ENCODE data around the gene TMPRSS7.

Gene TMPRSS7

GRCh38 chr3:112012205-112012992 is 22.1 kb upstream of the TMPRSS7 start:
- H3K4me3 ChIP-seq (ENCODE audit: low read length): no peak overlapping the region
- no peaks in the 10 kb centered on the region for H3K4me1 ChIP-seq (ENCODE audit: control insufficient read depth, insufficient read depth, low read length)
- WGBS (ENCODE audit: insufficient coverage, insufficient read length): no CpG with 5 or more reads among the region's 6 CpGs
- no peaks in the 10 kb centered on the region for H3K36me3 ChIP-seq (ENCODE audit: control insufficient read depth, insufficient read depth, low read length)
- H3K27me3 ChIP-seq (ENCODE audit: control insufficient read depth, insufficient read depth, low read length): no peaks in the 10 kb centered on the region
- H3K9me3 ChIP-seq (ENCODE audit: control insufficient read depth, insufficient read depth, low read length): no peaks in the 10 kb centered on the region
- no peak overlapping the region for H3K27ac ChIP-seq (ENCODE audit: low read length)
- DNase-seq (ENCODE audit: low read depth, low spot score): no peak

GRCh38 chr3:112013058-112013783 is 21.3 kb upstream of the TMPRSS7 start:
- Histone ChIP-seq H3K9me3 (ENCODE audit: control insufficient read depth, insufficient read depth, low read length) (no peaks in the 10 kb centered on the region), H3K4me1 (ENCODE audit: control insufficient read depth, insufficient read depth, low read length) (no peaks in the 10 kb centered on the region), H3K27me3 (ENCODE audit: control insufficient read depth, insufficient read depth, low read length) (no peaks in the 10 kb centered on the region), H3K36me3 (ENCODE audit: control insufficient read depth, insufficient read depth, low read length) (no peaks in the 10 kb centered on the region), H3K4me3 (ENCODE audit: low read length) (no peak overlapping the region), H3K27ac (ENCODE audit: low read length) (no peak overlapping the region)
- no CpG with 5 or more reads among the region's 19 CpGs for WGBS (ENCODE audit: insufficient coverage, insufficient read length)
- no peak for DNase-seq (ENCODE audit: low read depth, low spot score)

DNA sequence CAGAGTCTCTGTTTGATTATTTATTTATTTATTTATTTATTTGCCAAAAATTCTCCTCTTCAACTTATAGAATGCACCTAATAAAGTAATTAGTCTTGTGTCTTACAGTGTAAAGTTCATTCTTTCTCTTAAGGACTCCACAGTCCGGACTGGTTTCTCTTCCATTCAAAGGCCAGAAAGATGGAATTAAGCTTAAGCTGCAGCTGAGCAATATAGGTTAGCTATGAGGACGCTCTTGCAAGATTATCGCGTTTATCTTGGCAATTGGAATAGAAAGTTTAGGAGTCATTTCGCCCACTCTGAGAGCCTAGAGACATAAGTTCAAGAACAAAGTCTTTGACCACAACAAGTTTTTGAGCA is 20.8 kb upstream of the TMPRSS7 start:
- no peaks in the 10 kb centered on the region for H3K4me1 ChIP-seq (ENCODE audit: control insufficient read depth, insufficient read depth, low read length)
- DNase-seq (ENCODE audit: low read depth, low spot score): no peak
- no peaks in the 10 kb centered on the region for H3K36me3 ChIP-seq (ENCODE audit: control insufficient read depth, insufficient read depth, low read length)
- H3K27me3 ChIP-seq (ENCODE audit: control insufficient read depth, insufficient read depth, low read length): no peaks in the 10 kb centered on the region
- H3K9me3 ChIP-seq (ENCODE audit: control insufficient read depth, insufficient read depth, low read length): no peaks in the 10 kb centered on the region
- WGBS (ENCODE audit: insufficient coverage, insufficient read length): no CpG with 5 or more reads among the region's 5 CpGs
- H3K27ac ChIP-seq (ENCODE audit: low read length): no peak overlapping the region
- no peak overlapping the region for H3K4me3 ChIP-seq (ENCODE audit: low read length)

- H3K4me1 ChIP-seq (ENCODE audit: control insufficient read depth, insufficient read depth, low read length): no peaks in the 10 kb centered on the region
- H3K4me3 ChIP-seq (ENCODE audit: low read length): no peak overlapping the region
- H3K27me3 ChIP-seq (ENCODE audit: control insufficient read depth, insufficient read depth, low read length): no peaks in the 10 kb centered on the region
- H3K27ac ChIP-seq (ENCODE audit: low read length): no peak overlapping the region
- no peaks in the 10 kb centered on the region for H3K36me3 ChIP-seq (ENCODE audit: control insufficient read depth, insufficient read depth, low read length)
- DNase-seq (ENCODE audit: low read depth, low spot score): no peak
- H3K9me3 ChIP-seq (ENCODE audit: control insufficient read depth, insufficient read depth, low read length): no peaks in the 10 kb centered on the region
Measured at GRCh38 chr3:112017091-112017490, 17.4 kb upstream of the TMPRSS7 start.

GRCh38 chr3:112018712-112019111 is 15.8 kb upstream of the TMPRSS7 start:
- Histone ChIP-seq H3K36me3 (ENCODE audit: control insufficient read depth, insufficient read depth, low read length) (no peaks in the 10 kb centered on the region), H3K4me3 (ENCODE audit: low read length) (no peak overlapping the region), H3K4me1 (ENCODE audit: control insufficient read depth, insufficient read depth, low read length) (no peaks in the 10 kb centered on the region), H3K9me3 (ENCODE audit: control insufficient read depth, insufficient read depth, low read length) (no peaks in the 10 kb centered on the region), H3K27me3 (ENCODE audit: control insufficient read depth, insufficient read depth, low read length) (no peaks in the 10 kb centered on the region), H3K27ac (ENCODE audit: low read length) (no peak overlapping the region)
- DNase-seq (ENCODE audit: low read depth, low spot score): no peak
- no CpG with 5 or more reads among the region's 4 CpGs for WGBS (ENCODE audit: insufficient coverage, insufficient read length)

GRCh38 chr3:112019716-112020115 is 14.8 kb upstream of the TMPRSS7 start:
- Histone ChIP-seq H3K4me3 (ENCODE audit: low read length) (no peak overlapping the region), H3K4me1 (ENCODE audit: control insufficient read depth, insufficient read depth, low read length) (no peaks in the 10 kb centered on the region), H3K36me3 (ENCODE audit: control insufficient read depth, insufficient read depth, low read length) (no peaks in the 10 kb centered on the region), H3K9me3 (ENCODE audit: control insufficient read depth, insufficient read depth, low read length) (no peaks in the 10 kb centered on the region), H3K27me3 (ENCODE audit: control insufficient read depth, insufficient read depth, low read length) (no peaks in the 10 kb centered on the region), H3K27ac (ENCODE audit: low read length) (no peak overlapping the region)
- WGBS (ENCODE audit: insufficient coverage, insufficient read length): no CpG with 5 or more reads among the region's 1 CpG
- no peak for DNase-seq (ENCODE audit: low read depth, low spot score)

DNA sequence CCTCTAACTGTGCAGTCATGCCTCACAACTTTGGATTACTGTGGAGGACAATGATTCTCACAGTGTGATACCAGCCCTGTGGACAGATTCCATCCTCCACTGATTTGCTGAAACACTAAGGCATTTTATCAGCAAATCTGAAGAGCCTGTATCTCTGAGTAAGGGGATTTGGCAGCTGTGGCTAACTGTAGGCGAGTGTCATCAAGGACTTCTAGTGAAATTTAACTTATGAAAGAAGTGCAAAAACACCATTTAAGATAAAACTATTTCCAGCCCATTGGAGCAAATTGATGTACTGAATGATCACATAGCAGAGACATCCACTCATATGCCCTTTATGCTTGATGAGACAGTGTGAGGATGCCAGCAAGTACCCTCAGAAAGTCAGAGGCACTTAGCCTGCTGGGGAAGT is 13.9 kb upstream of the TMPRSS7 start:
- H3K36me3 ChIP-seq (ENCODE audit: control insufficient read depth, insufficient read depth, low read length): no peaks in the 10 kb centered on the region
- no peak for DNase-seq (ENCODE audit: low read depth, low spot score)
- no peaks in the 10 kb centered on the region for H3K4me1 ChIP-seq (ENCODE audit: control insufficient read depth, insufficient read depth, low read length)
- H3K9me3 ChIP-seq (ENCODE audit: control insufficient read depth, insufficient read depth, low read length): no peaks in the 10 kb centered on the region
- H3K4me3 ChIP-seq (ENCODE audit: low read length): no peak overlapping the region
- WGBS (ENCODE audit: insufficient coverage, insufficient read length): no CpG with 5 or more reads among the region's 1 CpG
- no peaks in the 10 kb centered on the region for H3K27me3 ChIP-seq (ENCODE audit: control insufficient read depth, insufficient read depth, low read length)
- H3K27ac ChIP-seq (ENCODE audit: low read length): no peak overlapping the region

GRCh38 chr3:112027142-112027541 is 7.4 kb upstream of the TMPRSS7 start:
- Histone ChIP-seq H3K4me1 (ENCODE audit: control insufficient read depth, insufficient read depth, low read length) (no peaks in the 10 kb centered on the region), H3K36me3 (ENCODE audit: control insufficient read depth, insufficient read depth, low read length) (no peaks in the 10 kb centered on the region), H3K27me3 (ENCODE audit: control insufficient read depth, insufficient read depth, low read length) (no peaks in the 10 kb centered on the region; the same call in 1 of the 2 replicates), H3K9me3 (ENCODE audit: control insufficient read depth, insufficient read depth, low read length) (no peaks in the 10 kb centered on the region), H3K27ac (ENCODE audit: low read length) (no peak overlapping the region), H3K4me3 (ENCODE audit: low read length) (no peak overlapping the region)
- WGBS (ENCODE audit: insufficient coverage, insufficient read length): no CpG with 5 or more reads among the region's 4 CpGs
- DNase-seq (ENCODE audit: low read depth, low spot score): no peak

- Histone ChIP-seq H3K4me1 (ENCODE audit: control insufficient read depth, insufficient read depth, low read length) (no peaks in the 10 kb centered on the region), H3K36me3 (ENCODE audit: control insufficient read depth, insufficient read depth, low read length) (no peaks in the 10 kb centered on the region), H3K4me3 (ENCODE audit: low read length) (no peak overlapping the region), H3K9me3 (ENCODE audit: control insufficient read depth, insufficient read depth, low read length) (no peaks in the 10 kb centered on the region), H3K27me3 (ENCODE audit: control insufficient read depth, insufficient read depth, low read length) (no peaks in the 10 kb centered on the region; the same call in 1 of the 2 replicates), H3K27ac (ENCODE audit: low read length) (no peak overlapping the region)
- DNase-seq (ENCODE audit: low read depth, low spot score): no peak
- whole genome bisulfite sequencing (ENCODE audit: insufficient coverage, insufficient read length): no CpG with 5 or more reads among the region's 4 CpGs
Measured at GRCh38 chr3:112027826-112028225, 6.7 kb upstream of the TMPRSS7 start.

- H3K4me1 ChIP-seq (ENCODE audit: control insufficient read depth, insufficient read depth, low read length): no peaks in the 10 kb centered on the region
- no peaks in the 10 kb centered on the region for H3K36me3 ChIP-seq (ENCODE audit: control insufficient read depth, insufficient read depth, low read length)
- no peaks in the 10 kb centered on the region; the same call in 1 of the 2 replicates for H3K27me3 ChIP-seq (ENCODE audit: control insufficient read depth, insufficient read depth, low read length)
- no peak overlapping the region for H3K27ac ChIP-seq (ENCODE audit: low read length)
- no peak overlapping the region for H3K4me3 ChIP-seq (ENCODE audit: low read length)
- no peak for DNase-seq (ENCODE audit: low read depth, low spot score)
- no peaks in the 10 kb centered on the region for H3K9me3 ChIP-seq (ENCODE audit: control insufficient read depth, insufficient read depth, low read length)
- no CpG with 5 or more reads among the region's 5 CpGs for WGBS (ENCODE audit: insufficient coverage, insufficient read length)
Measured at GRCh38 chr3:112030901-112031300, 3.6 kb upstream of the TMPRSS7 start.
